ENCODE measurements around the gene ZFAND3.

Gene ZFAND3

GRCh38 chr6:38163186-38164130 is 343.9 kb downstream of the ZFAND3 start:
- Histone ChIP-seq H3K27ac (ENCODE audit: low read depth, low read length) (no peak overlapping the region), H3K79me2 (ENCODE audit: control insufficient read depth, insufficient read depth, low read length) (no peaks in the 10 kb centered on the region), H3K4ac (ENCODE audit: low read depth, low read length) (no peak overlapping the region), H3K36me3 (ENCODE audit: control insufficient read depth, insufficient read depth, low read length) (no peaks in the 10 kb centered on the region), H2BK5ac (ENCODE audit: low read length) (no peak overlapping the region), H3K27me3 (ENCODE audit: insufficient read depth, low read length, poor library complexity) (no peaks in the 10 kb centered on the region), H3K56ac (ENCODE audit: low read length) (no peak overlapping the region), H3K9ac (ENCODE audit: low read length) (no peak overlapping the region), H3K79me1 (ENCODE audit: low read length) (no peaks in the 10 kb centered on the region), H4K8ac (ENCODE audit: low read depth, low read length) (no peak overlapping the region), H2BK120ac (ENCODE audit: low read depth, low read length) (no peak overlapping the region), H4K5ac (ENCODE audit: low read length) (no peak overlapping the region), H2AK5ac (ENCODE audit: low read length) (no peak overlapping the region), H3K4me1 (ENCODE audit: control insufficient read depth, low read depth, low read length) (no peaks in the 10 kb centered on the region), H3K4me2 (ENCODE audit: low read length) (no peak overlapping the region), H3K23ac (ENCODE audit: low read length) (no peak overlapping the region), H3K18ac (ENCODE audit: low read length) (no peak overlapping the region), H2BK15ac (replicated peaks; ENCODE audit: low read depth) (no peak overlapping the region), H3K4me3 (ENCODE audit: low read length) (no peak overlapping the region)
- WGBS (ENCODE audit: extremely low coverage, insufficient coverage, low lambda C conversion rate), result no CpG with 5 or more reads among the region's 29 CpGs
- DNase-seq, result no peak

DNA sequence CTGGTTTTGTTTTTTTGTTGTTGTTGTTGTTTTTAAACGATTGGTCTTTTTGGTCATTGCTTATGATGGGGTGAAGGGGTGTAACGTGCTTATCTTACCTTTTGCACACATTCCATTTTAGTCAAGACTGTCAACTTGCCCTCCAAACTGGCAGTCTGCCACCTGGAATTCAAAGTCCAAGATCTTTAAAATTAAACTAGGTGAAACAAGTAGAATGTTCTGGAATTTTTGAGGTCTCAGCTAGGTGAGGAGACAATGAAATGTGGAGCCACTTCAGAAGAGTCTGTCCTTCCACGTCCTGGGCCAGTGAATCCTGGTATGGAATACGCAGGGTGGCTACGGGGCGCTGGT is 344.6 kb downstream of the ZFAND3 start:
- Histone ChIP-seq H3K79me1 (ENCODE audit: low read length) (no peaks in the 10 kb centered on the region), H4K8ac (ENCODE audit: low read depth, low read length) (no peak overlapping the region), H3K9ac (ENCODE audit: low read length) (no peak overlapping the region), H3K36me3 (ENCODE audit: control insufficient read depth, insufficient read depth, low read length) (no peaks in the 10 kb centered on the region), H3K4me3 (ENCODE audit: low read length) (no peak overlapping the region), H3K23ac (ENCODE audit: low read length) (no peak overlapping the region), H4K5ac (ENCODE audit: low read length) (no peak overlapping the region), H3K79me2 (ENCODE audit: control insufficient read depth, insufficient read depth, low read length) (no peaks in the 10 kb centered on the region), H2BK120ac (ENCODE audit: low read depth, low read length) (no peak overlapping the region), H3K4me1 (ENCODE audit: control insufficient read depth, low read depth, low read length) (no peaks in the 10 kb centered on the region), H3K18ac (ENCODE audit: low read length) (no peak overlapping the region), H2AK5ac (ENCODE audit: low read length) (no peak overlapping the region), H3K56ac (ENCODE audit: low read length) (no peak overlapping the region), H3K27ac (ENCODE audit: low read depth, low read length) (no peak overlapping the region), H3K27me3 (ENCODE audit: insufficient read depth, low read length, poor library complexity) (no peaks in the 10 kb centered on the region), H2BK15ac (replicated peaks; ENCODE audit: low read depth) (no peak overlapping the region), H3K4ac (ENCODE audit: low read depth, low read length) (no peak overlapping the region), H2BK5ac (ENCODE audit: low read length) (no peak overlapping the region), H3K4me2 (ENCODE audit: low read length) (no peak overlapping the region)
- DNase-seq, result no peak
- no CpG with 5 or more reads among the region's 6 CpGs for WGBS (ENCODE audit: extremely low coverage, insufficient coverage, low lambda C conversion rate)

DNA sequence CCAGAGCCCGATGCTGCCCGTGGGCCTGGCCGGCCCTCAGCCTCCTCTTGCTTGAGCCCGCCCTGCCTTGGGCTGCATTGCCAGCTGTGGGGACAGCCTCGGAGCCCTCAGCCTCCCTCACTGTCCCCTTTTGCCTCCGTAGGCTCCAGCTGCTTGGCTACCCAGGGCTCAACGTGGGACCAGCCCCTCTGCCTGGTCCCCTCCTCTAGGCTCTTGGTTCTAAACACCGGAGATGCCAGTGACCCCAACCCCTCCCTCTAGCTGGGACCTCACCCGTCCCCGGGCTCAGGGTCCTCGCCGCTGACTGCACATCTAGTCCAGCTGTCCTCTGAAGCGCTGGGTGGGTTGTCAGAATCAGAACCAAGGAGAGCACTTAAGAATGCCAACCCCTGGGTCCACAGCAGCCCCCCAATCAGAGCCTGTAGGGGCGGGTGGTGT is 345.2 kb downstream of the ZFAND3 start:
- no peak overlapping the region for H3K9ac ChIP-seq (ENCODE audit: low read length)
- no peaks in the 10 kb centered on the region for H3K79me1 ChIP-seq (ENCODE audit: low read length)

GRCh38 chr6:38166411-38167240 is 347.1 kb downstream of the ZFAND3 start:
- DNase-seq, result no peak
- no peak overlapping the region for H2BK15ac ChIP-seq (replicated peaks; ENCODE audit: low read depth)
- no peaks in the 10 kb centered on the region for H3K36me3 ChIP-seq (ENCODE audit: control insufficient read depth, insufficient read depth, low read length)
- H4K5ac ChIP-seq (ENCODE audit: low read length), result no peak overlapping the region
- no peak overlapping the region for H4K8ac ChIP-seq (ENCODE audit: low read depth, low read length)
- no peak overlapping the region for H2BK120ac ChIP-seq (ENCODE audit: low read depth, low read length)
- no peak overlapping the region for H3K4me2 ChIP-seq (ENCODE audit: low read length)
- H3K4me3 ChIP-seq (ENCODE audit: low read length), result no peak overlapping the region
- no peak overlapping the region for H2AK5ac ChIP-seq (ENCODE audit: low read length)
- peak overlapping the region; percentile 5 for H3K4ac ChIP-seq (ENCODE audit: low read depth, low read length)
- H3K23ac ChIP-seq (ENCODE audit: low read length), result no peak overlapping the region
- H3K27me3 ChIP-seq (ENCODE audit: insufficient read depth, low read length, poor library complexity), result no peaks in the 10 kb centered on the region
- no CpG with 5 or more reads among the region's 32 CpGs for WGBS (ENCODE audit: extremely low coverage, insufficient coverage, low lambda C conversion rate)
- H3K79me1 ChIP-seq (ENCODE audit: low read length), result no peaks in the 10 kb centered on the region
- peak overlapping the region; percentile 54 for H3K56ac ChIP-seq (ENCODE audit: low read length)
- no peaks in the 10 kb centered on the region for H3K79me2 ChIP-seq (ENCODE audit: control insufficient read depth, insufficient read depth, low read length)
- H3K4me1 ChIP-seq (ENCODE audit: control insufficient read depth, low read depth, low read length), result peaks cover 2% of the 10 kb centered on the region
- no peak overlapping the region for H3K27ac ChIP-seq (ENCODE audit: low read depth, low read length)
- peak overlapping the region; percentile 67 for H2BK5ac ChIP-seq (ENCODE audit: low read length)
- peak overlapping the region; percentile 16 for H3K18ac ChIP-seq (ENCODE audit: low read length)
- no peak overlapping the region for H3K9ac ChIP-seq (ENCODE audit: low read length)

More for the DNA sequence above, 345.2 kb downstream of the ZFAND3 start:
- no peak overlapping the region for H2BK5ac ChIP-seq (ENCODE audit: low read length)
- no peaks in the 10 kb centered on the region for H3K4me1 ChIP-seq (ENCODE audit: control insufficient read depth, low read depth, low read length)
- H3K56ac ChIP-seq (ENCODE audit: low read length), result peak overlapping the region; percentile 5
- H2BK15ac ChIP-seq (replicated peaks; ENCODE audit: low read depth), result no peak overlapping the region
- no peak overlapping the region for H3K27ac ChIP-seq (ENCODE audit: low read depth, low read length)
- H3K23ac ChIP-seq (ENCODE audit: low read length), result peak overlapping the region; percentile 6
- H3K4ac ChIP-seq (ENCODE audit: low read depth, low read length), result no peak overlapping the region
- H2BK120ac ChIP-seq (ENCODE audit: low read depth, low read length), result no peak overlapping the region
- H3K27me3 ChIP-seq (ENCODE audit: insufficient read depth, low read length, poor library complexity), result no peaks in the 10 kb centered on the region
- no peaks in the 10 kb centered on the region for H3K36me3 ChIP-seq (ENCODE audit: control insufficient read depth, insufficient read depth, low read length)
- no peak overlapping the region for H3K4me2 ChIP-seq (ENCODE audit: low read length)
- H3K18ac ChIP-seq (ENCODE audit: low read length), result no peak overlapping the region
- WGBS (ENCODE audit: extremely low coverage, insufficient coverage, low lambda C conversion rate), result no CpG with 5 or more reads among the region's 14 CpGs
- H2AK5ac ChIP-seq (ENCODE audit: low read length), result no peak overlapping the region
- H4K8ac ChIP-seq (ENCODE audit: low read depth, low read length), result no peak overlapping the region
- no peak for DNase-seq
- H3K4me3 ChIP-seq (ENCODE audit: low read length), result no peak overlapping the region
- H4K5ac ChIP-seq (ENCODE audit: low read length), result no peak overlapping the region
- H3K79me2 ChIP-seq (ENCODE audit: control insufficient read depth, insufficient read depth, low read length), result no peaks in the 10 kb centered on the region

DNA sequence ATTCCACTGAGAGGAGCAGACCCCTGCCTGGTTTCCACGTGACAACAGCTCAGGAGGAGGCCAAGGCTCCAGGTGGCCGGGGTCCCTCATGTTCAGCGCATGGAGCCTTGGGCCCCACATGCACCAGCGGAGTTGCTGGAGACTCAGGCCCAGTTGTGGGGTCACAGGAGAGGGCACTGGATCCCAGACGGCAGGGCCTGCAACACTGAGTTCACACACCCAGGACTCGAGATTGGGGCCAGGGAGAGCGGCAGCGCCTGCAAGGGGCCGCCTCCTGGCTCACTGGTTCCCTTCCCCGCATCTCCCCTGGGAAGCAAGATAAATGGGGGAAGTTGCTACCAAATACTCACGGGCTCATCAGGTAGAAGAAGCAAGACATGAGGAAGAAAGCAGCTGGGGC is 348.1 kb downstream of the ZFAND3 start:
- Histone ChIP-seq H2BK5ac (ENCODE audit: low read length) (no peak overlapping the region), H3K23ac (ENCODE audit: low read length) (no peak overlapping the region), H2BK15ac (replicated peaks; ENCODE audit: low read depth) (no peak overlapping the region), H3K18ac (ENCODE audit: low read length) (no peak overlapping the region), H3K56ac (ENCODE audit: low read length) (no peak overlapping the region), H3K4me3 (ENCODE audit: low read length) (no peak overlapping the region), H2BK120ac (ENCODE audit: low read depth, low read length) (no peak overlapping the region), H3K79me1 (ENCODE audit: low read length) (no peaks in the 10 kb centered on the region), H3K4me2 (ENCODE audit: low read length) (no peak overlapping the region), H3K27me3 (ENCODE audit: insufficient read depth, low read length, poor library complexity) (no peaks in the 10 kb centered on the region), H3K36me3 (ENCODE audit: control insufficient read depth, insufficient read depth, low read length) (no peaks in the 10 kb centered on the region), H3K27ac (ENCODE audit: low read depth, low read length) (no peak overlapping the region), H3K4me1 (ENCODE audit: control insufficient read depth, low read depth, low read length) (peaks cover 2% of the 10 kb centered on the region), H4K8ac (ENCODE audit: low read depth, low read length) (no peak overlapping the region), H2AK5ac (ENCODE audit: low read length) (no peak overlapping the region), H3K9ac (ENCODE audit: low read length) (no peak overlapping the region), H3K79me2 (ENCODE audit: control insufficient read depth, insufficient read depth, low read length) (no peaks in the 10 kb centered on the region), H3K4ac (ENCODE audit: low read depth, low read length) (no peak overlapping the region), H4K5ac (ENCODE audit: low read length) (no peak overlapping the region)
- no CpG with 5 or more reads among the region's 11 CpGs for WGBS (ENCODE audit: extremely low coverage, insufficient coverage, low lambda C conversion rate)
- no peak for DNase-seq

Data from mesendoderm (in vitro differentiated cells).